GM21576 (cell line): ENCODE measurements around the gene C10orf95.

Experiments
- ATAC-seq: cut with Tn5 transposase; IDR thresholded peaks from one replicate; pipeline ENCODE4 v1.9.1; 2021; ENCODE audit warnings: mild to moderate bottlenecking, moderate library complexity; ENCODE audit not compliant: unreplicated experiment

Gene C10orf95

GRCh38 chr10:102405108-102405571 lies 46.2 kb downstream of the C10orf95 start:
- ATAC-seq: no peak

DNA sequence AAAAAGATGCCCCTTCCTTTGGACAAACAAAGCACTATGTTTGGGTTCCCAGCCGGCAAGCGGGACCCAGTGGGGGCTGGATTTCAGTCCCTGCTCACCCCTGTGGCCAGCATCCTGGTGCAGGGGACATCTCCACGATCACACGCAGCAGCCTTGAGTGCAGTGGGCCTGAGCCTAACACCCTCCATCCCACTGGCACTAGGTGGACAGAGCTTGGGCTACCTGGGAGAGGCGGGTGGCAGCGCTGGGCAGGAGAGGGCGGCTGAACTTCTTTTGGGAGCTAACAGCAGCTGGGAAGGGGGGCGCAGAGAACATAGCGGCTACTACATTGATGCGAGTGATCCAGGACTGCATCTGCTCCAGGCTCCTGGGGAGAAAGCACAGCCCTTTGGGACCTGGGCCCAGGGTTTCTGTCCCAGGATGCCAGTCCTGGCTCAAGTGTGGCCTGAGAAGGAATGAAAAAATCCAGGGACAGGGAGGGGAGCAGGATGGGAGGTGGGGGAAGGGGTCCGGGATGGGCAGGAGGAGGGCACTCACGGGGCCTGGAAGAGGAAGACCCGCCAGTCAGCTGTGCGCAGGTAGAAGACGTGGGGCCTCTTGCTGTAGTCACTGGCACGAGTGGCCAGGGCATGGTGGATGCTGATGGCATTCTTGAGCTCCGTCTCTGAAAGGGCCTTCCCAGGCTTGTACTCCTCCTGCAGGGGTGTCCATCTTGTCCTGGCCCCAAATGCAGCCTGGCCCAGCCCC lies 46.8 kb downstream of the C10orf95 start:
- ATAC-seq: no peak

- ATAC-seq: no peak
Observed at GRCh38 chr10:102403115-102403514, 48.2 kb downstream of the C10orf95 start.

DNA sequence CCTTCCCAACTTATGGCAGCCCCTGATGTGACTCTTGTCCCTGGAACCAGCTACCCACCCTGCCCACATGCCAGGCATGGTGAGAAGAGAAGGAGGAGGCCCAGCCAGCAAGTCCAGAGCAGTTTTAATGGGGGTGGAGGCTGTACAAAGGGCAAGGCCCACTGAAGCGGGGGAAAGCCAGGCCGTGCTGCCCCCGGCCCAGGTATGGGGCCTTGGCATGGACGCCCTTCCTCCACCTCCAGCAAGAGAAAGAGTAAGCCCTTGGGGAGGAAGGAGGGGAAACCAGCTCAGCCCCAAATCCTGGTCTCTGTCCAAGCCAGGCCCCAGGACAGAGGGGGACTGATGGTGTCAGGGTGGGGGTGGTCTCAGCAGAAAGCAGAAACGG lies 48.8 kb downstream of the C10orf95 start:
- no peak for ATAC-seq

DNA sequence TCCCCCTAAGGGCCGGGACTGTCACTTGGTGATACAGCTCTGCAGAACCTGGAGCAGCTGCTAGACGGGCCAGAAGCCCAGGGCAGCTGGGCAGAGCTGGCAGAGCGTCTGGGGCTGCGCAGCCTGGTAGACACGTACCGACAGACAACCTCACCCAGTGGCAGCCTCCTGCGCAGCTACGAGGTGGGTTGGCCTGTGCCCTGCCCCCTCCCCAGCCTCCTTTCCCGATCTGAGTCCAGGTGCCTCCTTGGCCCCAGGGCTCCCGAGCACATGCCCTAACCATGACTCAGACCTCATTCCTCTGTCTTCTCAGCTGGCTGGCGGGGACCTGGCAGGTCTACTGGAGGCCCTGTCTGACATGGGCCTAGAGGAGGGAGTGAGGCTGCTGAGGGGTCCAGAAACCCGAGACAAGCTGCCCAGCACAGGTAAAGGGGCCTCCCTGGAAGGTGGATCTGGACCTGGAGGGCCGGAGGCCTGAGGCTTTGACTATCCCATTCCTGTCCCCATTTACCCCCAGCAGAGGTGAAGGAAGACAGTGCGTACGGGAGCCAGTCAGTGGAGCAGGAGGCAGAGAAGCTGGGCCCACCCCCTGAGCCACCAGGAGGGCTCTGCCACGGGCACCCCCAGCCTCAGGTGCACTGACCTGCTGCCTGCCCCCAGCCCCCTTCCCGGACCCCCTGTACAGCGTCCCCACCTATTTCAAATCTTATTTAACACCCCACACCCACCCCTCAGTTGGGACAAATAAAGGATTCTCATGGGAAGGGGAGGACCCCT lies 49.4 kb downstream of the C10orf95 start:
- no peak for ATAC-seq

GRCh38 chr10:102401342-102401654 lies 50.0 kb downstream of the C10orf95 start:
- ATAC-seq: no peak

DNA sequence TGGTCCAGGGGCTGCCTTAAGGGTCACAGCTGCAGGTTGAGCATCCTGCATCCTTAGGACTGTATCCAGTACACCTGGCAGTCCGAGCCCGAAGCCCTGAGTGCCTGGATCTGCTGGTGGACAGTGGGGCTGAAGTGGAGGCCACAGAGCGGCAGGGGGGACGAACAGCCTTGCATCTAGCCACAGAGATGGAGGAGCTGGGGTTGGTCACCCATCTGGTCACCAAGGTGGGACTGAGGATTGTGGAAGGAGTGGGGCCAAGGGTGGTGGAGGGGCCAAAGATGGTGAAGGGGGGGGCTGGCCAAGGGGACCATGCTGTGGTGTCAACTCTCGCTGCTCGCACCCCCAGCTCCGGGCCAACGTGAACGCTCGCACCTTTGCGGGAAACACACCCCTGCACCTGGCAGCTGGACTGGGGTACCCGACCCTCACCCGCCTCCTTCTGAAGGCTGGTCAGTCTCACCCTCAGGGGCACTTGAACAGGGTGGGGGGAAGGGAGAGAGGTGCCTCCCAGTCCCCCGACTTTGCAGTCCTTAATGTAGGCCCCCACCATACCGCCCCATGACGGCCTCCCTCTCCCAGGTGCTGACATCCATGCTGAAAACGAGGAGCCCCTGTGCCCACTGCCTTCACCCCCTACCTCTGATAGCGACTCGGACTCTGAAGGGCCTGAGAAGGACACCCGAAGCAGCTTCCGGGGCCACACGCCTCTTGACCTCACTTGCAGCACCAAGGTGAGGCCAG lies 50.6 kb downstream of the C10orf95 start:
- ATAC-seq: no peak

- no peak for ATAC-seq
Observed at GRCh38 chr10:102400076-102400475, 51.3 kb downstream of the C10orf95 start.
